ENCODE data around the gene RCVRN.

RCVRN gene

GRCh38 chr17:9916108-9916507 lies 11.0 kb upstream of the RCVRN start:
- H3K36me3 Mint-ChIP-seq (ENCODE audit: low read depth): peaks cover 100% of the 10 kb centered on the region
- H3K4me3 Mint-ChIP-seq: no peak overlapping the region
- no peaks in the 10 kb centered on the region for H3K9me3 Mint-ChIP-seq
- H3K27ac Mint-ChIP-seq: no peak overlapping the region
- no peaks in the 10 kb centered on the region for H3K27me3 Mint-ChIP-seq
- H3K4me1 Mint-ChIP-seq (ENCODE audit: low read depth): no peaks in the 10 kb centered on the region
- intact Hi-C loops (cut with micrococcal nuclease): no loop called here

- Mint-ChIP-seq H3K27ac (no peak overlapping the region), H3K4me1 (ENCODE audit: low read depth) (no peaks in the 10 kb centered on the region), H3K36me3 (ENCODE audit: low read depth) (peaks cover 74% of the 10 kb centered on the region), H3K4me3 (no peak overlapping the region), H3K9me3 (no peaks in the 10 kb centered on the region), H3K27me3 (no peaks in the 10 kb centered on the region)
- intact Hi-C loops (cut with micrococcal nuclease): no loop called here
Observed at GRCh38 chr17:9913476-9913875, 8.4 kb upstream of the RCVRN start.

- Mint-ChIP-seq H3K4me3 (no peak overlapping the region), H3K36me3 (ENCODE audit: low read depth) (peaks cover 63% of the 10 kb centered on the region), H3K27ac (no peak overlapping the region), H3K27me3 (no peaks in the 10 kb centered on the region), H3K4me1 (ENCODE audit: low read depth) (no peaks in the 10 kb centered on the region), H3K9me3 (no peaks in the 10 kb centered on the region)
- intact Hi-C loops (cut with micrococcal nuclease): no loop called here
Observed at GRCh38 chr17:9912121-9913099, 7.3 kb upstream of the RCVRN start.

- peaks cover 50% of the 10 kb centered on the region for H3K36me3 Mint-ChIP-seq (ENCODE audit: low read depth)
- H3K27ac Mint-ChIP-seq: peak overlapping the region; percentile 5
- no peaks in the 10 kb centered on the region for H3K27me3 Mint-ChIP-seq
- intact Hi-C loops (cut with micrococcal nuclease): no loop called here
- no peak overlapping the region for H3K4me3 Mint-ChIP-seq
- no peaks in the 10 kb centered on the region for H3K9me3 Mint-ChIP-seq
- H3K4me1 Mint-ChIP-seq (ENCODE audit: low read depth): no peaks in the 10 kb centered on the region
Observed at GRCh38 chr17:9911089-9911488, 6.0 kb upstream of the RCVRN start.

GRCh38 chr17:9908649-9909042 lies 3.6 kb upstream of the RCVRN start:
- Mint-ChIP-seq H3K9me3 (no peaks in the 10 kb centered on the region), H3K4me1 (ENCODE audit: low read depth) (peaks cover 6% of the 10 kb centered on the region), H3K4me3 (no peak overlapping the region), H3K36me3 (ENCODE audit: low read depth) (peaks cover 26% of the 10 kb centered on the region), H3K27ac (no peak overlapping the region), H3K27me3 (peaks cover 1% of the 10 kb centered on the region)
- intact Hi-C loops (cut with micrococcal nuclease): no loop called here

GRCh38 chr17:9907883-9908648 lies 3.0 kb upstream of the RCVRN start:
- H3K27ac Mint-ChIP-seq: no peak overlapping the region
- intact Hi-C loops (cut with micrococcal nuclease): no loop called here
- peaks cover 1% of the 10 kb centered on the region for H3K27me3 Mint-ChIP-seq
- no peaks in the 10 kb centered on the region for H3K9me3 Mint-ChIP-seq
- no peak overlapping the region for H3K4me3 Mint-ChIP-seq
- H3K4me1 Mint-ChIP-seq (ENCODE audit: low read depth): peaks cover 6% of the 10 kb centered on the region
- H3K36me3 Mint-ChIP-seq (ENCODE audit: low read depth): peaks cover 20% of the 10 kb centered on the region

- H3K27me3 Mint-ChIP-seq: peaks cover 3% of the 10 kb centered on the region
- no peaks in the 10 kb centered on the region for H3K9me3 Mint-ChIP-seq
- H3K4me1 Mint-ChIP-seq (ENCODE audit: low read depth): peaks cover 6% of the 10 kb centered on the region
- peaks cover 10% of the 10 kb centered on the region for H3K36me3 Mint-ChIP-seq (ENCODE audit: low read depth)
- H3K4me3 Mint-ChIP-seq: no peak overlapping the region
- intact Hi-C loops (cut with micrococcal nuclease): no loop called here
- no peak overlapping the region for H3K27ac Mint-ChIP-seq
Observed at GRCh38 chr17:9907131-9907530, 2.1 kb upstream of the RCVRN start.

- H3K27ac Mint-ChIP-seq: no peak overlapping the region
- peaks cover 6% of the 10 kb centered on the region for H3K4me1 Mint-ChIP-seq (ENCODE audit: low read depth)
- no peaks in the 10 kb centered on the region for H3K9me3 Mint-ChIP-seq
- peaks cover 5% of the 10 kb centered on the region for H3K36me3 Mint-ChIP-seq (ENCODE audit: low read depth)
- intact Hi-C loops (cut with micrococcal nuclease): no loop called here
- peaks cover 8% of the 10 kb centered on the region for H3K27me3 Mint-ChIP-seq
- H3K4me3 Mint-ChIP-seq: no peak overlapping the region
Observed at GRCh38 chr17:9906616-9907015, 1.5 kb upstream of the RCVRN start.

- intact Hi-C loops (cut with micrococcal nuclease): no loop called here
- no peak overlapping the region for H3K27ac Mint-ChIP-seq
- H3K9me3 Mint-ChIP-seq: no peaks in the 10 kb centered on the region
- H3K27me3 Mint-ChIP-seq: peaks cover 12% of the 10 kb centered on the region
- no peaks in the 10 kb centered on the region for H3K36me3 Mint-ChIP-seq (ENCODE audit: low read depth)
- peaks cover 6% of the 10 kb centered on the region for H3K4me1 Mint-ChIP-seq (ENCODE audit: low read depth)
- H3K4me3 Mint-ChIP-seq: no peak overlapping the region
Observed at GRCh38 chr17:9905902-9906301, 831 bp upstream of the RCVRN start.

GRCh38 chr17:9904277-9905077 lies 594 bp downstream of the RCVRN start:
- H3K27me3 Mint-ChIP-seq: peaks cover 19% of the 10 kb centered on the region
- peaks cover 6% of the 10 kb centered on the region for H3K4me1 Mint-ChIP-seq (ENCODE audit: low read depth)
- no peaks in the 10 kb centered on the region for H3K36me3 Mint-ChIP-seq (ENCODE audit: low read depth)
- H3K9me3 Mint-ChIP-seq: no peaks in the 10 kb centered on the region
- no peak overlapping the region for H3K4me3 Mint-ChIP-seq
- intact Hi-C loops (cut with micrococcal nuclease): no loop called here
- no peak overlapping the region for H3K27ac Mint-ChIP-seq

- no peaks in the 10 kb centered on the region for H3K36me3 Mint-ChIP-seq (ENCODE audit: low read depth)
- no peak overlapping the region for H3K4me3 Mint-ChIP-seq
- intact Hi-C loops (cut with micrococcal nuclease): no loop called here
- H3K27ac Mint-ChIP-seq: no peak overlapping the region
- peaks cover 22% of the 10 kb centered on the region for H3K27me3 Mint-ChIP-seq
- H3K9me3 Mint-ChIP-seq: no peaks in the 10 kb centered on the region
- H3K4me1 Mint-ChIP-seq (ENCODE audit: low read depth): peaks cover 6% of the 10 kb centered on the region
Observed at GRCh38 chr17:9902120-9902519, 3.0 kb downstream of the RCVRN start.

- Mint-ChIP-seq H3K4me1 (ENCODE audit: low read depth) (peaks cover 9% of the 10 kb centered on the region), H3K36me3 (ENCODE audit: low read depth) (no peaks in the 10 kb centered on the region), H3K27me3 (peaks cover 26% of the 10 kb centered on the region), H3K9me3 (no peaks in the 10 kb centered on the region), H3K27ac (no peak overlapping the region), H3K4me3 (no peak overlapping the region)
- intact Hi-C loops (cut with micrococcal nuclease): no loop called here
Observed at GRCh38 chr17:9900784-9901183, 4.3 kb downstream of the RCVRN start.

- Mint-ChIP-seq H3K36me3 (ENCODE audit: low read depth) (no peaks in the 10 kb centered on the region), H3K9me3 (no peaks in the 10 kb centered on the region), H3K4me3 (no peak overlapping the region), H3K4me1 (ENCODE audit: low read depth) (peaks cover 5% of the 10 kb centered on the region), H3K27ac (no peak overlapping the region), H3K27me3 (peaks cover 26% of the 10 kb centered on the region)
- intact Hi-C loops (cut with micrococcal nuclease): no loop called here
Observed at GRCh38 chr17:9900044-9900594, 5.0 kb downstream of the RCVRN start.
